Central memory CD8-positive, alpha-beta T cell (primary cell): Measurements from ENCODE around the gene KSR2.
"Not testable (repeated sequence)": the region's sequence is repeated elsewhere in the genome, so short reads cannot be mapped to it uniquely, and the experiment has no call there.

ENCODE experiments used
- ATAC-seq: fragments of 150-1000 bp; cut with Tn5 transposase; replicated peaks from 2 replicates; pipeline ENCODE4 v1.10.0; 2022; ENCODE audit warnings: mild to moderate bottlenecking, moderate FRiP score, moderate number of reproducible peaks; ENCODE audit not compliant: poor library complexity, severe bottlenecking; ENCODE audit errors: extremely low read depth
- DNase-seq, 2 donors: peaks; one replicate each; pipeline ENCODE4 v3.0.0; 2021; ENCODE audit warnings: low spot score in 2 of 2
- H3K27ac Mint-ChIP-seq: one replicate; pipeline ENCODE4 v1.8.0; 2022; ENCODE audit warnings: low read depth, mild to moderate bottlenecking, moderate library complexity, mixed read lengths
- H3K27me3 Mint-ChIP-seq: one replicate; pipeline ENCODE4 v1.8.0; 2022; ENCODE audit warnings: mixed read lengths
- H3K36me3 Mint-ChIP-seq: one replicate; pipeline ENCODE4 v1.8.0; 2022; ENCODE audit warnings: mild to moderate bottlenecking, moderate library complexity, mixed read lengths; ENCODE audit not compliant: insufficient read depth
- H3K4me1 Mint-ChIP-seq: one replicate; pipeline ENCODE4 v1.8.0; 2022; ENCODE audit warnings: mixed read lengths
- H3K4me3 Mint-ChIP-seq: one replicate; pipeline ENCODE4 v1.8.0; 2022; ENCODE audit warnings: mild to moderate bottlenecking, moderate library complexity, mixed read lengths
- H3K9me3 Mint-ChIP-seq: one replicate; pipeline ENCODE4 v1.8.0; 2022; ENCODE audit warnings: mixed read lengths

Gene KSR2

GRCh38 chr12:117900561-117900960, 68.2 kb downstream of the KSR2 start:
- DNase-seq = no peak
- no peak overlapping the region for H3K27ac Mint-ChIP-seq
- ATAC-seq = no peak
- no peaks in the 10 kb centered on the region for H3K4me1 Mint-ChIP-seq
- no peak overlapping the region for H3K4me3 Mint-ChIP-seq
- H3K27me3 Mint-ChIP-seq = no peaks in the 10 kb centered on the region
- H3K9me3 Mint-ChIP-seq = no peaks in the 10 kb centered on the region
- no peaks in the 10 kb centered on the region for H3K36me3 Mint-ChIP-seq

DNA sequence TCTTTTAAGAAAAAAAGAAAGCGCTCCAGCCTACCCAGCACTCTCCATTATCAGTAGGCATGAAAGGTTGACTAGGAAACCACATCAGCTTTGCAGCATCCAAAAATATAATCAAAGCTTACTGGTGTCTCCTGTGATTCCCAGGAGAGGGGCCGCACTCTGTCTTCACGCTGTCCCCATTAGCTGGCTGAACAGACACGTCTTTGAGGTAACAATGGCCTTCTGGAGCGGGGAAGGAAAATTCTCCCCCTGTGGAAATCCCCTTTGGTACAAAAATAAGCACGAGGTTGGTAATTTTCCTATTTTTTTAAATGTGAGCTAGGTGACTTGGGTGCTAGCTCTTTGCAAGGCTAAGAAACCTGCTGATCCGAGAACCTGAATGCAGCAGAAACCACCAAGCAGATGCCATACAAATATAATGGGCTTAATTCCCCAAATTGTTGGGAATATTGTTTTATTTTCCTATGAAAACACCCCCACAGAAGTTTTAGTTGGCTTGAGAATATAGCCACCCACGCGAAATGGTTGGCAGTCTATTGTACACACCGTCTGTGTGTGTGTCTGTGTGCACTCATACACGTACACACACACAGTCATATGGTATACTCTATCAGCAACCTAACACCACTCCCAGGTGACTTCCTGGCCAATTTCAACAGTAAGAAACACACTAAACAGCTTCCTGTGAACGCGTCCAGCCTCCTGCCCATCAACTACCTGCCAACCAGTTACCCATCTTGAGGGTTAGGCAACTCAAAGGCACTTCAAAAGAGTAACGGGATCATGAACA, 71.2 kb downstream of the KSR2 start:
- H3K27me3 Mint-ChIP-seq = peaks cover 9% of the 10 kb centered on the region
- no peak for ATAC-seq
- no peak for DNase-seq
- H3K36me3 Mint-ChIP-seq = no peaks in the 10 kb centered on the region
- H3K27ac Mint-ChIP-seq = no peak overlapping the region
- H3K4me3 Mint-ChIP-seq = no peak overlapping the region
- H3K4me1 Mint-ChIP-seq = no peaks in the 10 kb centered on the region
- H3K9me3 Mint-ChIP-seq = no peaks in the 10 kb centered on the region

DNA sequence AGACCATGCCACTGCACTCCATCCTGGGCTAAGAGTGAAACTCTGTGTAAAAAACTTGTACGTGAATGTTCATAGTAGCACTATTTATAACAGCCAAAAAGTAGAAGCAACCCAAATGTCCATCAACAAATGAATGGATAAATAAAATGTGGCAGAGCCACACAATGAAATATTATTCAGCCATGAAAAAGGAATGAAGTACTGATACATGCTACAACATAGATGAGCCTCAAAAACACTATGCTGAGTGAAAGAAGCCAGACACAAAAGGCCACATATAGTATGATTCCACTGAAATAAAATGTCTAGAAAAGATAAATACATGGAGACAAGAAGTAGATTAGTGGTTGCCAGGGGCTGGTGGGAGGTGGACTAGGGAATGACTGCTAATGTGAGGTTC, 72.8 kb downstream of the KSR2 start:
- Mint-ChIP-seq H3K27me3 (peaks cover 9% of the 10 kb centered on the region), H3K36me3 (no peaks in the 10 kb centered on the region)
- ATAC-seq = no peak

DNA sequence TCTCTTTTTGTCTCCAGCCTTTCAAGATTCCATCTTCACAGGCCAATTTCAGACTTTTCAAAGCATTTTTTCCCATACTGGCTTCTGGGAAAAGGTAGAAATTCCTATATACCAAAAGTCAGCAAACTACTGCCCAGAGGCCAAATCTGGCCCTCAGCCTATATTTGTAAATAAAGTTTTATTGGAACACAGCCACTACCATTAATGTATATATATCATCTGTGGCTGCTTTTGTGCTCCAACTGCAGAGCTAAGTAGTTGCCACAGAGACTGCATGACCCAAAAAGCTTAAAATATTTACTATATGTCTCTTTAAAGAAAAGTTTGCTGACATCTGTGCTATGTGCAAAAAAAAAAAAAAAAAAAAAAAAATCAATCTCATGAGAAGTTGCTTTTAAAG, 76.3 kb downstream of the KSR2 start:
- DNase-seq (no peak), ATAC-seq (no peak)
- Mint-ChIP-seq H3K36me3 (no peaks in the 10 kb centered on the region), H3K27ac (no peak overlapping the region), H3K4me3 (no peak overlapping the region), H3K4me1 (no peaks in the 10 kb centered on the region), H3K27me3 (peaks cover 31% of the 10 kb centered on the region), H3K9me3 (no peaks in the 10 kb centered on the region)

More for the DNA sequence above, 72.8 kb downstream of the KSR2 start:
- no peak for DNase-seq
- H3K4me1 Mint-ChIP-seq = no peaks in the 10 kb centered on the region
- no peak overlapping the region for H3K27ac Mint-ChIP-seq
- no peak overlapping the region for H3K4me3 Mint-ChIP-seq
- H3K9me3 Mint-ChIP-seq = no peaks in the 10 kb centered on the region

DNA sequence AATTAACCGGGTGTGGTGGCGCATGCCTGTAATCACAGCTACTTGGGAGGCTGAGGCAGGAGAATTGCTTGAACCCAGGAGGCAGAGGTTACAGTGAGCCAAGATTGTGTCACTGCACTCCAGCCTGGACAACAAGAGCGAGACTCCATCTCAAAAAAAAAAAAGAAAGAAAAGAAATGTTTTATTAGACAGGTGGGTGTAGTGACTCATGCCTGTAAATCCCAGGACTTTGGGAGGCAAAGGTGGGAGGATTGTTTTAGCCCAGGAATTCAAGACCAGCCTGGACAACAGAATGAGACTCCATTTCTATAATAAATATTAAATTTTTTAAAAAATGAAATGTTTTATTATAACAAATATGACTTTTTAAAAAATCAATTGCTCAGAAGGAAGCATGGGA, 77.5 kb downstream of the KSR2 start:
- H3K27me3 Mint-ChIP-seq = peaks cover 31% of the 10 kb centered on the region
- H3K4me3 Mint-ChIP-seq, H3K36me3 Mint-ChIP-seq, H3K4me1 Mint-ChIP-seq, ATAC-seq, DNase-seq, H3K9me3 Mint-ChIP-seq, H3K27ac Mint-ChIP-seq: not testable (repeated sequence)

DNA sequence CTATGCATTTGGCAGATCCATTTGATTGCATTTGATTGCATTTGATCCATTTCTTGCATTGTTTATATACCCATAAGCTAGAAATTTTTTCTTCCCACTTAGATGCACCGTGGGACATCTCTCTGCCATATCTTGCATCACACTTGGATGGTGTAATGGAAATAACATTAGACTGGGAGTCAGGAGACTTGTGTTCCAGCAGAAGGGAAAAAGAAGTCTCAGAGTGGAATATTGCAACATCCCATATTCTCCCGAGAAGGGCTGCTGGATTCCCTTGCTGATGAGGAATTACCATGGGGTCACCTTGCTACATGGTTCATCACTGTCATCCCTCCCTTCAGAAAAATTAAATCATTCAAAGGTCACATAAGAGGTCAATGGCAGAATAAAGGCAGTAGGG, 78.1 kb downstream of the KSR2 start:
- DNase-seq (no peak), ATAC-seq (no peak)
- peaks cover 31% of the 10 kb centered on the region for H3K27me3 Mint-ChIP-seq
- H3K36me3 Mint-ChIP-seq = no peaks in the 10 kb centered on the region
- no peak overlapping the region for H3K27ac Mint-ChIP-seq
- H3K9me3 Mint-ChIP-seq = no peaks in the 10 kb centered on the region
- H3K4me3 Mint-ChIP-seq = no peak overlapping the region
- no peaks in the 10 kb centered on the region for H3K4me1 Mint-ChIP-seq

GRCh38 chr12:117890137-117890536, 78.7 kb downstream of the KSR2 start:
- Mint-ChIP-seq H3K9me3 (no peaks in the 10 kb centered on the region), H3K27me3 (peaks cover 31% of the 10 kb centered on the region), H3K36me3 (no peaks in the 10 kb centered on the region), H3K4me1 (no peaks in the 10 kb centered on the region), H3K4me3 (no peak overlapping the region), H3K27ac (no peak overlapping the region)
- no peak for ATAC-seq
- DNase-seq = no peak

DNA sequence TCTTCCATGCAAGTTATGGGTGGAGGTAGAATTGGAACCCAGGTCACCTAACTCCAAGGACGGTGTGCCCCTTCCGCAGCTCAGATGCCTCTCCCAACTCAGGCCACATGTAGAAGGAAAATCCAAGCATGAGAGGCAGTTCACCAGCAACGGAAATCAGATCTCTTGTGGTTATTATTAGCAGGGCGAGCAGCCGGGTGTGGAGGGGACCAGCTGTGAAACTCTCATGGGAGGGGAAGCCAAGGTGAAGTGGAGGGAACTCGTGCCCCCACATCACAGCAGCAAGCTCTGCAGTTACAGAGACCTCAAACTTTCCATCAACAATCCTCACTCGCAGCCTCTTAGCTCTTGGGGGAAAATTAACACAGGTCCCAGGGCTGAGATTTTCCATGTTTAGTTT, 79.7 kb downstream of the KSR2 start:
- Mint-ChIP-seq H3K4me1 (no peaks in the 10 kb centered on the region), H3K4me3 (no peak overlapping the region), H3K36me3 (no peaks in the 10 kb centered on the region), H3K27ac (no peak overlapping the region), H3K9me3 (no peaks in the 10 kb centered on the region), H3K27me3 (peaks cover 35% of the 10 kb centered on the region)
- DNase-seq (no peak), ATAC-seq (no peak)

GRCh38 chr12:117885211-117885610, 83.6 kb downstream of the KSR2 start:
- no peaks in the 10 kb centered on the region for H3K4me1 Mint-ChIP-seq
- H3K36me3 Mint-ChIP-seq = no peaks in the 10 kb centered on the region
- H3K9me3 Mint-ChIP-seq = peaks cover 8% of the 10 kb centered on the region
- H3K27ac Mint-ChIP-seq = no peak overlapping the region
- H3K4me3 Mint-ChIP-seq = no peak overlapping the region
- DNase-seq = no peak
- no peak for ATAC-seq
- peaks cover 35% of the 10 kb centered on the region for H3K27me3 Mint-ChIP-seq

DNA sequence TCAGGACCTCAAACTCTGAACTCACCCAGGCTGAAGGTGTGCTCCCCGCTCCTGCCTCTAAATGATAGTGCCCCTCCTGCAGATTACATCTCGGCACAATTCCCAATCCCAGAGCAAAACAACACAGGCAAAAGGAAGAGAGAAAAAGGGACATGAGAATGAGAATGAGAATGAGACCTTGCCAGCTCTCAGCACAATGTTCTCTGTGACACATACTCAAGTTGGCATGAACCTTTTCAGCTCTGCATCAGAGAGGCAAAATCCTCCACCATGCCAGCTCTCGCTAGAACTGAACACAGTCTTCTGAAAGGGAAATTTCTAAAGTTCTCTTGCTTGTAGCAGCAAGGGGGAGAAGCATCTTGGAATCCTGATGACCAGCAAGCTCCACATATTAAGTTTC, 84.6 kb downstream of the KSR2 start:
- H3K9me3 Mint-ChIP-seq = peaks cover 8% of the 10 kb centered on the region
- peaks cover 24% of the 10 kb centered on the region for H3K27me3 Mint-ChIP-seq
- H3K4me3 Mint-ChIP-seq = no peak overlapping the region
- H3K27ac Mint-ChIP-seq = no peak overlapping the region
- no peak for DNase-seq
- H3K4me1 Mint-ChIP-seq = no peaks in the 10 kb centered on the region
- ATAC-seq = no peak
- no peaks in the 10 kb centered on the region for H3K36me3 Mint-ChIP-seq

GRCh38 chr12:117882603-117883184, 86.1 kb downstream of the KSR2 start:
- H3K27me3 Mint-ChIP-seq = peaks cover 28% of the 10 kb centered on the region
- ATAC-seq (no peak), DNase-seq (no peak)
- H3K4me1 Mint-ChIP-seq = no peaks in the 10 kb centered on the region
- no peak overlapping the region for H3K27ac Mint-ChIP-seq
- H3K9me3 Mint-ChIP-seq = peaks cover 8% of the 10 kb centered on the region
- H3K36me3 Mint-ChIP-seq = no peaks in the 10 kb centered on the region
- no peak overlapping the region for H3K4me3 Mint-ChIP-seq

- Mint-ChIP-seq H3K27me3 (peaks cover 31% of the 10 kb centered on the region), H3K27ac (no peak overlapping the region), H3K36me3 (no peaks in the 10 kb centered on the region), H3K4me1 (no peaks in the 10 kb centered on the region), H3K4me3 (no peak overlapping the region), H3K9me3 (peaks cover 8% of the 10 kb centered on the region)
- DNase-seq = no peak
- no peak for ATAC-seq
Measured at GRCh38 chr12:117882181-117882580, 86.6 kb downstream of the KSR2 start.

- no peak overlapping the region for H3K27ac Mint-ChIP-seq
Measured at GRCh38 chr12:117881517-117881916, 87.3 kb downstream of the KSR2 start.

More at GRCh38 chr12:117881517-117881916, 87.3 kb downstream of the KSR2 start:
- Mint-ChIP-seq H3K27me3 (peaks cover 31% of the 10 kb centered on the region), H3K4me1 (no peaks in the 10 kb centered on the region), H3K9me3 (peaks cover 8% of the 10 kb centered on the region), H3K4me3 (no peak overlapping the region), H3K36me3 (no peaks in the 10 kb centered on the region)
- no peak for DNase-seq
- ATAC-seq = no peak
